H9 (cell line): ENCODE measurements around the gene FHOD3. TPM values are rescaled to one million over a fixed set of nuclear protein-coding genes. Genes with fewer than 3 reads are reported as not detected.

Experiments
- DNase-seq: peaks from one replicate; pipeline ENCODE4 v3.0.0-alpha.2; 2017
- H2AFZ ChIP-seq: one replicate; pipeline ENCODE4 v1.6.1; 2013; ENCODE audit warnings: mild to moderate bottlenecking, low read length, control low read depth, moderate library complexity
- H2AK5ac ChIP-seq: 2 replicates; pipeline ENCODE4 v1.6.1; 2013; ENCODE audit warnings: low read length, control low read depth, mixed read lengths; ENCODE audit not compliant: insufficient read length
- H2BK120ac ChIP-seq: one replicate; pipeline ENCODE4 v1.6.1; 2013; ENCODE audit warnings: low read depth, mild to moderate bottlenecking, low read length, control low read depth, inconsistent platforms; ENCODE audit not compliant: poor library complexity, severe bottlenecking
- H2BK12ac ChIP-seq: 2 replicates; pipeline ENCODE4 v1.6.1; 2013; ENCODE audit warnings: low read length, control low read depth, mixed read lengths, low read depth; ENCODE audit not compliant: insufficient read length
- H2BK15ac ChIP-seq: 2 replicates; pipeline ENCODE4 v1.6.1; 2013; ENCODE audit warnings: low read depth, low read length, control low read depth
- H2BK20ac ChIP-seq: one replicate; pipeline ENCODE4 v1.6.1; 2013; ENCODE audit warnings: low read depth, mild to moderate bottlenecking, low read length, control low read depth, inconsistent platforms; ENCODE audit not compliant: poor library complexity, severe bottlenecking
- H2BK5ac ChIP-seq: 2 replicates; pipeline ENCODE4 v1.6.1; 2013; ENCODE audit warnings: low read length, control low read depth, mixed read lengths; ENCODE audit not compliant: insufficient read length
- H3K14ac ChIP-seq: 2 replicates; pipeline ENCODE4 v1.6.1; 2013; ENCODE audit warnings: low read length, control low read depth; ENCODE audit not compliant: insufficient read depth
- H3K18ac ChIP-seq: 2 replicates; pipeline ENCODE4 v1.6.1; 2013; ENCODE audit warnings: low read depth, mild to moderate bottlenecking, mixed read lengths, low read length, control low read depth; ENCODE audit not compliant: insufficient read length
- H3K23ac ChIP-seq: 2 replicates; pipeline ENCODE4 v1.6.1; 2013; ENCODE audit warnings: low read length, control low read depth, mixed read lengths, low read depth; ENCODE audit not compliant: insufficient read length
- H3K23me2 ChIP-seq: 2 replicates; pipeline ENCODE4 v1.6.1; 2013; ENCODE audit warnings: low read depth, mild to moderate bottlenecking, mixed read lengths, low read length, control low read depth; ENCODE audit not compliant: insufficient read length, poor library complexity, severe bottlenecking
- H3K27ac ChIP-seq: 2 replicates; pipeline ENCODE4 v1.5.1; 2013; ENCODE audit warnings: low read length, control low read depth, mixed read lengths, low read depth; ENCODE audit not compliant: insufficient read length
- H3K27me3 ChIP-seq: 2 replicates; pipeline ENCODE4 v1.6.1; 2013; ENCODE audit warnings: low read length, control low read depth, inconsistent platforms; ENCODE audit not compliant: insufficient read depth
- H3K4ac ChIP-seq: 2 replicates; pipeline ENCODE4 v1.6.1; 2013; ENCODE audit warnings: low read depth, mild to moderate bottlenecking, control low read depth, inconsistent platforms, low read length, moderate library complexity
- H3K4me1 ChIP-seq: 2 replicates; pipeline ENCODE4 v1.6.1; 2013; ENCODE audit warnings: low read length, control low read depth, inconsistent platforms; ENCODE audit not compliant: insufficient read depth
- H3K4me2 ChIP-seq: 2 replicates; pipeline ENCODE4 v1.6.1; 2013; ENCODE audit warnings: low read length, control low read depth, mixed read lengths; ENCODE audit not compliant: insufficient read length, insufficient read depth
- H3K56ac ChIP-seq: 2 replicates; pipeline ENCODE4 v1.6.1; 2013; ENCODE audit warnings: low read depth, mild to moderate bottlenecking, mixed read lengths, low read length, control low read depth; ENCODE audit not compliant: insufficient read length
- H3K79me1 ChIP-seq: 2 replicates; pipeline ENCODE4 v1.6.1; 2013; ENCODE audit warnings: low read depth, mild to moderate bottlenecking, moderate library complexity, low read length, control low read depth, inconsistent platforms; ENCODE audit not compliant: insufficient read depth, poor library complexity, severe bottlenecking
- H3K79me2 ChIP-seq: 2 replicates; pipeline ENCODE4 v1.6.1; 2013; ENCODE audit warnings: low read length, control low read depth, inconsistent platforms; ENCODE audit not compliant: insufficient read depth
- H3K9ac ChIP-seq: 2 replicates; pipeline ENCODE4 v1.6.1; 2013; ENCODE audit warnings: low read length, control low read depth, mixed read lengths; ENCODE audit not compliant: insufficient read length; ENCODE audit errors: extremely low read depth
- H3K9me3 ChIP-seq: one replicate; pipeline ENCODE4 v1.6.1; 2013; ENCODE audit warnings: low read depth, low read length, inconsistent platforms; ENCODE audit not compliant: control insufficient read depth
- H3T11ph ChIP-seq: one replicate; pipeline ENCODE4 v1.6.1; 2013; ENCODE audit warnings: mild to moderate bottlenecking, low read length, control low read depth, inconsistent platforms
- H4K20me1 ChIP-seq: one replicate; pipeline ENCODE4 v1.6.1; 2013; ENCODE audit not compliant: control insufficient read depth, insufficient read length, insufficient read depth
- H4K5ac ChIP-seq: 2 replicates; pipeline ENCODE4 v1.6.1; 2013; ENCODE audit warnings: low read depth, mild to moderate bottlenecking, mixed read lengths, low read length, control low read depth; ENCODE audit not compliant: insufficient read length
- H4K8ac ChIP-seq: replicated peaks from 2 replicates; pipeline ENCODE4 v1.6.1; 2013; ENCODE audit warnings: low read length, control low read depth, mixed read lengths, low read depth; ENCODE audit not compliant: insufficient read length
- H4K91ac ChIP-seq: 2 replicates; pipeline ENCODE4 v1.6.1; 2013; ENCODE audit warnings: low read depth, mild to moderate bottlenecking, moderate library complexity, mixed read lengths, low read length, control low read depth; ENCODE audit not compliant: insufficient read length
- H3K27ac Mint-ChIP-seq, 3 experiments: 2 replicates in 2 of 3; 3 replicates in 1 of 3; pipeline ENCODE4 v1.8.0; 2020 to 2021; ENCODE audit warnings: mixed read lengths in 3 of 3, mild to moderate bottlenecking in 1 of 3, moderate library complexity in 1 of 3
- H3K27me3 Mint-ChIP-seq: 2 replicates; pipeline ENCODE4 v1.8.0; 2021; ENCODE audit warnings: low read depth, mild to moderate bottlenecking, moderate library complexity, mixed read lengths
- H3K36me3 Mint-ChIP-seq, 3 experiments: 2 replicates in 2 of 3; 3 replicates in 1 of 3; pipeline ENCODE4 v1.8.0; 2020 to 2021; ENCODE audit warnings: low read depth in 3 of 3, mixed read lengths in 3 of 3; ENCODE audit not compliant: insufficient read depth in 1 of 3
- H3K4me1 Mint-ChIP-seq, 2 experiments: 2 replicates each; pipeline ENCODE4 v1.8.0; 2020; ENCODE audit warnings: mixed read lengths in 2 of 2
- H3K4me3 Mint-ChIP-seq, 2 experiments: 2 replicates in 1 of 2; 3 replicates in 1 of 2; pipeline ENCODE4 v1.8.0; 2020 to 2021; ENCODE audit warnings: mild to moderate bottlenecking in 2 of 2, mixed read lengths in 2 of 2, moderate library complexity in 1 of 2
- H3K9me3 Mint-ChIP-seq, 2 experiments: 2 replicates in 1 of 2; 3 replicates in 1 of 2; pipeline ENCODE4 v1.8.0; 2020; ENCODE audit warnings: mild to moderate bottlenecking in 2 of 2, mixed read lengths in 2 of 2, moderate library complexity in 1 of 2
- WGBS: extraction: QIAGEN DNeasy Blood & Tissue Kit; methylation state at CpG from one replicate; pipeline ENCODE4 v1.1.7; 2013; ENCODE audit warnings: missing lambda C conversion rate, low lambda C conversion rate, mixed read lengths; ENCODE audit not compliant: insufficient read length; ENCODE audit errors: extremely low coverage; 5-methylcytosine and 5-hydroxymethylcytosine counted together
- total RNA-seq: library from RNA; stranded (reverse); gene quantifications from 2 replicates; pipeline ENCODE4 v1.2.1, GENCODE V29; 2021
- TF ChIP-seq, protein P1 (sequence below): fragments of 200-600 bp; sonication (generic); conservative IDR thresholded peaks from 3 replicates; pipeline ENCODE4 v1.8.0; 2021; ENCODE audit warnings: antibody characterized with exemption, mild to moderate bottlenecking

The FHOD3 gene
- total RNA-seq, 1 experiment from 2014 or later = 8.0 TPM

DNA sequence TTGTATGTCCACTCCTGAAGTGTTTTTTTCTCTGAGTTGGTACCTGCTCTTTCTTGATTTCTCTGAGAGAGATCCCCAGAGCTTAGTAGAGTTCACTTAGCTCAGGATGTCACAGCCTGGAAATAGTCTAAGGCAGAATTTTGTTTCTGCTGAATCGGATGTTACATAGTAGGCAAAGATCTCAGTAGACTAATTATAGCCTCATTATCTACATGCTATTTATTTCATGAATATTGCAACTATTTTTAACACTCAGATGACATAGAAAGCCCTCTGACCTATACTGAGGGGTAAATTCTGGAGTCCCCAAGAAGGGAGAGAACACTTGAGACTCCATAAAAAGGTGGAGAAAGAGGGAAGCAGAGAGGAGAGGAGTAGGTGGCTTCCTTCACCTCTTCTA lies 160.2 kb downstream of the FHOD3 start:
- Histone ChIP-seq H2AFZ (no peak overlapping the region), H3K27ac (no peak overlapping the region), H3K56ac (no peak overlapping the region), H3K4me2 (no peak overlapping the region), H4K5ac (no peak overlapping the region), H3K18ac (no peak overlapping the region), H3K4me1 (peaks cover 10% of the 10 kb centered on the region), H2BK5ac (no peak overlapping the region), H2BK15ac (no peak overlapping the region), H4K20me1 (no peaks in the 10 kb centered on the region), H4K91ac (no peak overlapping the region), H3T11ph (no peak overlapping the region), H3K4ac (no peak overlapping the region), H2BK120ac (no peak overlapping the region), H3K23ac (no peak overlapping the region), H2BK12ac (no peak overlapping the region), H3K79me1 (no peaks in the 10 kb centered on the region), H2AK5ac (no peak overlapping the region), H3K9me3 (no peaks in the 10 kb centered on the region), H3K9ac (no peak overlapping the region), H3K14ac (no peak overlapping the region), H4K8ac (no peak overlapping the region), H2BK20ac (no peak overlapping the region), H3K23me2 (no peaks in the 10 kb centered on the region), H3K79me2 (no peaks in the 10 kb centered on the region), H3K27me3 (no peaks in the 10 kb centered on the region)
- H3K4me1 Mint-ChIP-seq = peaks cover 33 to 43% of the 10 kb centered on the region in 2 experiments
- H3K27ac Mint-ChIP-seq = peak overlapping the region in 1 of 3 experiments; percentile 33; a peak in 1 of 7 replicates
- H3K4me3 Mint-ChIP-seq = no peak overlapping the region
- WGBS = no CpG with 5 or more reads among the region's 1 CpG
- no peaks in the 10 kb centered on the region for H3K27me3 Mint-ChIP-seq
- DNase-seq = no peak
- TF ChIP-seq, protein P1, sequence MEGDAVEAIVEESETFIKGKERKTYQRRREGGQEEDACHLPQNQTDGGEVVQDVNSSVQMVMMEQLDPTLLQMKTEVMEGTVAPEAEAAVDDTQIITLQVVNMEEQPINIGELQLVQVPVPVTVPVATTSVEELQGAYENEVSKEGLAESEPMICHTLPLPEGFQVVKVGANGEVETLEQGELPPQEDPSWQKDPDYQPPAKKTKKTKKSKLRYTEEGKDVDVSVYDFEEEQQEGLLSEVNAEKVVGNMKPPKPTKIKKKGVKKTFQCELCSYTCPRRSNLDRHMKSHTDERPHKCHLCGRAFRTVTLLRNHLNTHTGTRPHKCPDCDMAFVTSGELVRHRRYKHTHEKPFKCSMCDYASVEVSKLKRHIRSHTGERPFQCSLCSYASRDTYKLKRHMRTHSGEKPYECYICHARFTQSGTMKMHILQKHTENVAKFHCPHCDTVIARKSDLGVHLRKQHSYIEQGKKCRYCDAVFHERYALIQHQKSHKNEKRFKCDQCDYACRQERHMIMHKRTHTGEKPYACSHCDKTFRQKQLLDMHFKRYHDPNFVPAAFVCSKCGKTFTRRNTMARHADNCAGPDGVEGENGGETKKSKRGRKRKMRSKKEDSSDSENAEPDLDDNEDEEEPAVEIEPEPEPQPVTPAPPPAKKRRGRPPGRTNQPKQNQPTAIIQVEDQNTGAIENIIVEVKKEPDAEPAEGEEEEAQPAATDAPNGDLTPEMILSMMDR = no peak
- no peaks in the 10 kb centered on the region; a peak in 1 of 7 replicates for H3K36me3 Mint-ChIP-seq
- H3K9me3 Mint-ChIP-seq = no peaks in the 10 kb centered on the region
